SK-N-SH treated with all-trans-retinoic acid at 6 μM for 48 hours (cell line): ENCODE results near the gene MADD.

Experiments
- ATAC-seq: fragments of 200-7000 bp; cut with Tn5 transposase; 3 replicates; pipeline ENCODE4 v1.9.1; 2020; ENCODE audit warnings: mild to moderate bottlenecking, moderate library complexity
- ARNTL ChIP-seq: fragments of 450-650 bp; formaldehyde crosslinking; IDR thresholded peaks from 2 replicates; pipeline ENCODE4 v1.5.0; 2020; ENCODE audit warnings: low read depth, mild to moderate bottlenecking, moderate library complexity, borderline replicate concordance
- BACH2 ChIP-seq: fragments of 250-450 bp; sonication (Bioruptor Pico); IDR thresholded peaks from 2 replicates; pipeline ENCODE4 v1.9.0; 2021; ENCODE audit warnings: mild to moderate bottlenecking, borderline replicate concordance
- CREB5 ChIP-seq: fragments of 250-450 bp; sonication (Bioruptor Pico); IDR thresholded peaks from 2 replicates; pipeline ENCODE4 v1.5.1; 2020; ENCODE audit warnings: low read depth, mild to moderate bottlenecking, moderate library complexity
- CSDC2 ChIP-seq: fragments of 250-450 bp; sonication (Bioruptor Pico); IDR thresholded peaks from 2 replicates; pipeline ENCODE4 v1.5.0; 2020; ENCODE audit warnings: mild to moderate bottlenecking, moderate library complexity
- ESRRG ChIP-seq: fragments of 250-450 bp; sonication (Bioruptor Pico); IDR thresholded peaks from 2 replicates; pipeline ENCODE4 v1.6.1; 2021; ENCODE audit warnings: mild to moderate bottlenecking
- GLIS3 ChIP-seq: fragments of 250-450 bp; sonication (Bioruptor Pico); IDR thresholded peaks from 2 replicates; pipeline ENCODE4 v1.5.0; 2020; ENCODE audit warnings: mild to moderate bottlenecking, moderate library complexity
- ISL1 ChIP-seq: fragments of 250-450 bp; sonication (Bioruptor Pico); IDR thresholded peaks from 2 replicates; pipeline ENCODE4 v2.1.2; 2022; ENCODE audit warnings: mild to moderate bottlenecking, moderate library complexity
- PATZ1 ChIP-seq: fragments of 250-450 bp; sonication (Bioruptor Pico); IDR thresholded peaks from 2 replicates; pipeline ENCODE4 v1.8.0; 2020; ENCODE audit warnings: mild to moderate bottlenecking, moderate library complexity, borderline replicate concordance
- PPARA ChIP-seq: fragments of 250-450 bp; sonication (Bioruptor Pico); IDR thresholded peaks from 2 replicates; pipeline ENCODE4 v1.5.0; 2020; ENCODE audit warnings: mild to moderate bottlenecking, borderline replicate concordance
- RARB ChIP-seq: fragments of 250-450 bp; sonication (Bioruptor Pico); IDR thresholded peaks from 2 replicates; pipeline ENCODE4 v1.8.0; 2021; ENCODE audit warnings: mild to moderate bottlenecking, moderate library complexity
- SNAI2 ChIP-seq: fragments of 250-450 bp; sonication (Bioruptor Pico); IDR thresholded peaks from 2 replicates; pipeline ENCODE4 v1.5.0; 2020; ENCODE audit warnings: mild to moderate bottlenecking, moderate library complexity
- TCF4 ChIP-seq: fragments of 250-450 bp; sonication (Bioruptor Pico); IDR thresholded peaks from 2 replicates; pipeline ENCODE4 v1.8.0; 2021; ENCODE audit warnings: mild to moderate bottlenecking, moderate library complexity, borderline replicate concordance
- ZFP3 ChIP-seq: fragments of 250-450 bp; sonication (Bioruptor Pico); IDR thresholded peaks from 2 replicates; pipeline ENCODE4 v1.5.0; 2020; ENCODE audit warnings: mild to moderate bottlenecking, moderate library complexity
- ZFP30 ChIP-seq: fragments of 450-650 bp; formaldehyde crosslinking; IDR thresholded peaks from 2 replicates; pipeline ENCODE4 v1.5.0; 2022; ENCODE audit warnings: mild to moderate bottlenecking, moderate library complexity
- ZNF565 ChIP-seq: fragments of 450-650 bp; formaldehyde crosslinking; conservative IDR thresholded peaks from 2 replicates; pipeline ENCODE4 v1.5.0; 2020; ENCODE audit warnings: low read depth, mild to moderate bottlenecking, moderate library complexity
- ZNF70 ChIP-seq: fragments of 450-650 bp; formaldehyde crosslinking; IDR thresholded peaks from 2 replicates; pipeline ENCODE4 v1.5.0; 2020; ENCODE audit warnings: mild to moderate bottlenecking, moderate library complexity
- ZNF8 ChIP-seq: fragments of 450-650 bp; formaldehyde crosslinking; IDR thresholded peaks from 2 replicates; pipeline ENCODE4 v1.5.0; 2020; ENCODE audit warnings: mild to moderate bottlenecking, moderate library complexity

The MADD gene

GRCh38 chr11:47235163-47235562 is 34.8 kb upstream of the MADD start:
- no peak for TF ChIP-seq GLIS3
- TF ChIP-seq PPARA (CRISPR knock-in tag) = no peak
- no peak for TF ChIP-seq ESRRG (CRISPR knock-in tag)
- ATAC-seq = no peak

- TF ChIP-seq RARB (CRISPR knock-in tag) = no peak
- no peak for TF ChIP-seq BACH2 (CRISPR knock-in tag)
- ATAC-seq = peak; percentile 14; the same call in 1 of the 3 replicates
These were observed 33.5 kb upstream of the MADD start for GRCh38 chr11:47236482-47236881.

GRCh38 chr11:47239852-47240251 is 30.1 kb upstream of the MADD start:
- no peak for ATAC-seq
- no peak for TF ChIP-seq ZFP3 (CRISPR knock-in tag)

- no peak for TF ChIP-seq CSDC2
- TF ChIP-seq, all 23 proteins: peak for 0
- ATAC-seq = peak; percentile 15
These were observed 28.1 kb upstream of the MADD start for GRCh38 chr11:47241841-47242301.

GRCh38 chr11:47242596-47243192 is 27.2 kb upstream of the MADD start:
- TF ChIP-seq PATZ1 (CRISPR knock-in tag) = no peak
- no peak for TF ChIP-seq ZNF8 (CRISPR knock-in tag)
- TF ChIP-seq ZNF565 (CRISPR knock-in tag) = no peak
- TF ChIP-seq GLIS3 = no peak
- TF ChIP-seq TCF4 (CRISPR knock-in tag) = no peak
- TF ChIP-seq ZFP3 (CRISPR knock-in tag) = no peak
- no peak for TF ChIP-seq CREB5 (CRISPR knock-in tag)
- TF ChIP-seq ISL1 (CRISPR knock-in tag) = no peak
- TF ChIP-seq PPARA (CRISPR knock-in tag) = no peak
- ATAC-seq = no peak; the same call in 2 of the 3 replicates

- no peak for ATAC-seq
- TF ChIP-seq SNAI2 (CRISPR knock-in tag) = no peak
- no peak for TF ChIP-seq ARNTL (CRISPR knock-in tag)
- TF ChIP-seq ZFP30 (CRISPR knock-in tag) = no peak
- TF ChIP-seq ISL1 (CRISPR knock-in tag) = no peak
- no peak for TF ChIP-seq ESRRG (CRISPR knock-in tag)
- no peak for TF ChIP-seq CREB5 (CRISPR knock-in tag)
- TF ChIP-seq ZFP3 (CRISPR knock-in tag) = no peak
These were observed 26.5 kb upstream of the MADD start for GRCh38 chr11:47243454-47243853.

- no peak for ATAC-seq
- TF ChIP-seq ISL1 (CRISPR knock-in tag) (no peak), ZNF70 (CRISPR knock-in tag) (no peak)
- TF ChIP-seq, all 23 proteins: peak for 0
These were observed 25.2 kb upstream of the MADD start for GRCh38 chr11:47244448-47245350.
